DOHH2 (cell line): ENCODE measurements around the gene FUT3.

ENCODE experiments used
- H3F3A ChIP-seq: fragments of 200-600 bp; sonication (generic), shearing (Covaris generic); 2 replicates; pipeline ENCODE4 v1.6.0; 2016; ENCODE audit warnings: antibody characterized with exemption, mild to moderate bottlenecking; ENCODE audit not compliant: control insufficient read depth, insufficient read depth
- H3K27ac ChIP-seq: fragments of 200-600 bp; sonication (generic); 2 replicates; pipeline ENCODE4 v1.5.1; 2014; ENCODE audit warnings: low read depth, mild to moderate bottlenecking, low read length, moderate library complexity
- H3K27me3 ChIP-seq: fragments of 200-600 bp; sonication (generic); 2 replicates; pipeline ENCODE4 v1.6.1; 2014; ENCODE audit warnings: mild to moderate bottlenecking, low read length, mixed read lengths; ENCODE audit not compliant: control insufficient read depth
- H3K36me3 ChIP-seq: fragments of 200-600 bp; sonication (generic); 2 replicates; pipeline ENCODE4 v1.6.1; 2014; ENCODE audit warnings: mild to moderate bottlenecking, low read length, moderate library complexity, mixed read lengths; ENCODE audit not compliant: control insufficient read depth
- H3K4me1 ChIP-seq: fragments of 200-600 bp; sonication (generic); 2 replicates; pipeline ENCODE4 v1.6.1; 2014; ENCODE audit warnings: mild to moderate bottlenecking, low read length, mixed read lengths; ENCODE audit not compliant: control insufficient read depth
- H3K4me2 ChIP-seq: fragments of 200-600 bp; sonication (generic); 2 replicates; pipeline ENCODE4 v1.6.0; 2014; ENCODE audit warnings: mild to moderate bottlenecking, low read length, moderate library complexity
- H3K4me3 ChIP-seq: fragments of 200-600 bp; sonication (generic); 2 replicates; pipeline ENCODE4 v1.5.1; 2014; ENCODE audit warnings: mild to moderate bottlenecking, low read length, mixed read lengths
- H3K79me2 ChIP-seq: fragments of 200-600 bp; sonication (generic); 2 replicates; pipeline ENCODE4 v1.6.1; 2014; ENCODE audit warnings: mild to moderate bottlenecking, low read length, mixed read lengths; ENCODE audit not compliant: control insufficient read depth
- H3K9me2 ChIP-seq: fragments of 200-600 bp; sonication (generic); replicated peaks from 2 replicates; pipeline ENCODE4 v1.6.1; 2014; ENCODE audit warnings: mild to moderate bottlenecking, low read length, mixed read lengths; ENCODE audit not compliant: control insufficient read depth
- H3K9me3 ChIP-seq: fragments of 200-600 bp; sonication (generic); 2 replicates; pipeline ENCODE4 v1.6.1; 2014; ENCODE audit warnings: antibody characterized with exemption, low read length, mixed read lengths; ENCODE audit not compliant: control insufficient read depth, insufficient read depth
- H4K20me1 ChIP-seq: fragments of 200-600 bp; sonication (generic); 2 replicates; pipeline ENCODE4 v1.6.0; 2014; ENCODE audit warnings: low read depth, mild to moderate bottlenecking, antibody characterized with exemption, low read length, moderate library complexity; ENCODE audit not compliant: control insufficient read depth, insufficient read depth
- EZH2phosphoT487 ChIP-seq: fragments of 200-600 bp; sonication (generic); IDR thresholded peaks from 2 replicates; pipeline ENCODE4 v1.6.1; 2017; ENCODE audit warnings: borderline replicate concordance, mild to moderate bottlenecking, antibody characterized with exemption, low read length, moderate library complexity, mixed read lengths
- TF ChIP-seq, protein P1 (sequence below): fragments of 200-600 bp; sonication (generic); IDR thresholded peaks from one replicate; pipeline ENCODE4 v1.5.1; 2014; ENCODE audit warnings: antibody characterized with exemption, mild to moderate bottlenecking, low read depth, low read length; ENCODE audit not compliant: poor library complexity, severe bottlenecking

Gene FUT3

DNA sequence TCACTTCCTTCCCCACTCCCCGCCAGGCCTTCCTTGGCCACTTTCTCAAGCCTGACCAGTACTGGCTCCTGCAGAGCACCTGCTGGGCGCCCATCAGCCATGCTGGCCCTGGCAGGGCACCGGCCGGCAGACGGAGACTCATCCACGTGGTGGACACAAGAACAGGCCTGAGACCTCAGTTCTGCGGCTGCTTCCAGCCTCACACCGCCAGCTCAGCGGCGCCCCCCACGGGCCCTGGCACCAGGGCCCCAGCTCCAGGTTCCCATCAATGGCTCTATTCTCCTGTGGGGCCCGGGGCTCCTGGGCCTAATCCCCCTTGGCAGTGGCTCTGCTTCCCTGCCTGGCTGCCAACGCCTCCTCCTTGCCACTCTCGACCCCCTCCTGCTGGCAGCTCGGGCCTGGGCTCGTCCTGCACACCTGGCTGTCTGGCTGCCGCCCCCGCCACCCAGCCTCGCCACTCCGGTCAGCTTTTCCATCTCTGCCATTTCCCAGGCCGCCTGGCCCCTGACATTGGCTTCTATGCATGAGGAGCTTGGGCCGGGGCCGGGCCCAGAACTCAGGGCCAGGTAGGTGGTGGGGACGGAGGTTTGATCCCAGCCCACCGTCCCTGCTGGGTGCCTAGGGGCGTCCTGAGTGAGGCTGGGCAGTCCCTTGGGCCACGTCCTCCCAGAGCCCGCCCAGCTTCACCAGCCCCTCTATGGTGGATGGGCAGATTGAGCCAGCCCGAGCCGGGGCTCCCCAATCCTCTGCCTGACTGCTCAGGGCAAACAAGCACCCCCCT is 46.1 kb upstream of the FUT3 start:
- TF ChIP-seq EZH2phosphoT487: no peak
- TF ChIP-seq, protein P1, sequence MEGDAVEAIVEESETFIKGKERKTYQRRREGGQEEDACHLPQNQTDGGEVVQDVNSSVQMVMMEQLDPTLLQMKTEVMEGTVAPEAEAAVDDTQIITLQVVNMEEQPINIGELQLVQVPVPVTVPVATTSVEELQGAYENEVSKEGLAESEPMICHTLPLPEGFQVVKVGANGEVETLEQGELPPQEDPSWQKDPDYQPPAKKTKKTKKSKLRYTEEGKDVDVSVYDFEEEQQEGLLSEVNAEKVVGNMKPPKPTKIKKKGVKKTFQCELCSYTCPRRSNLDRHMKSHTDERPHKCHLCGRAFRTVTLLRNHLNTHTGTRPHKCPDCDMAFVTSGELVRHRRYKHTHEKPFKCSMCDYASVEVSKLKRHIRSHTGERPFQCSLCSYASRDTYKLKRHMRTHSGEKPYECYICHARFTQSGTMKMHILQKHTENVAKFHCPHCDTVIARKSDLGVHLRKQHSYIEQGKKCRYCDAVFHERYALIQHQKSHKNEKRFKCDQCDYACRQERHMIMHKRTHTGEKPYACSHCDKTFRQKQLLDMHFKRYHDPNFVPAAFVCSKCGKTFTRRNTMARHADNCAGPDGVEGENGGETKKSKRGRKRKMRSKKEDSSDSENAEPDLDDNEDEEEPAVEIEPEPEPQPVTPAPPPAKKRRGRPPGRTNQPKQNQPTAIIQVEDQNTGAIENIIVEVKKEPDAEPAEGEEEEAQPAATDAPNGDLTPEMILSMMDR: peak; percentile 32
- no peaks in the 10 kb centered on the region for H3K9me2 ChIP-seq
- peaks cover 35% of the 10 kb centered on the region for H3K36me3 ChIP-seq
- no peak overlapping the region for H3K27ac ChIP-seq
- H3K79me2 ChIP-seq: peaks cover 46% of the 10 kb centered on the region
- no peaks in the 10 kb centered on the region for H3K27me3 ChIP-seq
- H3K4me2 ChIP-seq: no peak overlapping the region
- H3K4me3 ChIP-seq: no peak overlapping the region
- H4K20me1 ChIP-seq: no peaks in the 10 kb centered on the region
- peaks cover 12% of the 10 kb centered on the region for H3K4me1 ChIP-seq
- H3K9me3 ChIP-seq: no peaks in the 10 kb centered on the region
- 0 out of 2 replicates have a peak, but pooled peaks cover 5% of the 10 kb centered on the region for H3F3A ChIP-seq

- H4K20me1 ChIP-seq: no peaks in the 10 kb centered on the region
- no peaks in the 10 kb centered on the region; the same call in 1 of the 2 replicates for H3K27me3 ChIP-seq
- no peak overlapping the region for H3K4me3 ChIP-seq
- H3K27ac ChIP-seq: no peak overlapping the region
- TF ChIP-seq, protein P1: no peak
- TF ChIP-seq EZH2phosphoT487: no peak
- H3F3A ChIP-seq: 0 out of 2 replicates have a peak, but pooled peaks cover 5% of the 10 kb centered on the region
- H3K36me3 ChIP-seq: peaks cover 33% of the 10 kb centered on the region
- no peak overlapping the region for H3K4me2 ChIP-seq
- peaks cover 37% of the 10 kb centered on the region for H3K79me2 ChIP-seq
- no peaks in the 10 kb centered on the region for H3K9me2 ChIP-seq
- peaks cover 7% of the 10 kb centered on the region for H3K4me1 ChIP-seq
- no peaks in the 10 kb centered on the region for H3K9me3 ChIP-seq
Measured at GRCh38 chr19:5896365-5897076, 45.3 kb upstream of the FUT3 start.

DNA sequence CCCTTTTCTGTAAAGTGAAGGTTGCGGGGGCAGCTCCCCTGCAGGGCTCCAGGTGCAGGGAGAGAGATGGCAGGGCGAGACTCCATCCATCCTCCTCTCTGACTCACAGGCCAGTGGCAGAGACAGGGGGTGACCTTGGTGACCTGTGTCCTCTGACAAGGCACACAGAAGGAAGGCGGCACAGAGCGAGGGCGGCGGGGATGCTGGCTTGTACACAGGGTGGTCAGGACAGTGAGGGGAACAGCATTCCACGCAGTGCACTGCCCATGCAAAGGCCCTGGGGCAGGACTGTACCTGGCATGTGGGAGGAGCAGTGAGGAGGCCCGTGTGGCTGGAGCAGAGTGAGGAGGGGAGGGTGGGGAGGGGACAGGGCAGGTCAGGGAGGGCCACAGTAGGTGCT is 44.6 kb upstream of the FUT3 start:
- TF ChIP-seq EZH2phosphoT487: no peak
- TF ChIP-seq, protein P1: no peak
- peaks cover 29% of the 10 kb centered on the region for H3K36me3 ChIP-seq
- no peaks in the 10 kb centered on the region for H3K9me2 ChIP-seq
- H4K20me1 ChIP-seq: no peaks in the 10 kb centered on the region
- no peaks in the 10 kb centered on the region for H3K9me3 ChIP-seq
- H3K27me3 ChIP-seq: no peaks in the 10 kb centered on the region; the same call in 1 of the 2 replicates
- 0 out of 2 replicates have a peak, but pooled peaks cover 5% of the 10 kb centered on the region for H3F3A ChIP-seq
- no peak overlapping the region for H3K4me2 ChIP-seq
- H3K4me1 ChIP-seq: peaks cover under 1% of the 10 kb centered on the region
- no peak overlapping the region for H3K27ac ChIP-seq
- H3K4me3 ChIP-seq: no peak overlapping the region
- H3K79me2 ChIP-seq: peaks cover 31% of the 10 kb centered on the region
